Measurements from ENCODE around the gene DPH2. TPM values are rescaled to one million over a fixed set of nuclear protein-coding genes. Genes with fewer than 3 reads are reported as not detected.

Gene DPH2
- total RNA-seq, 1 donor from 2014 or later = 69.3 TPM

DNA sequence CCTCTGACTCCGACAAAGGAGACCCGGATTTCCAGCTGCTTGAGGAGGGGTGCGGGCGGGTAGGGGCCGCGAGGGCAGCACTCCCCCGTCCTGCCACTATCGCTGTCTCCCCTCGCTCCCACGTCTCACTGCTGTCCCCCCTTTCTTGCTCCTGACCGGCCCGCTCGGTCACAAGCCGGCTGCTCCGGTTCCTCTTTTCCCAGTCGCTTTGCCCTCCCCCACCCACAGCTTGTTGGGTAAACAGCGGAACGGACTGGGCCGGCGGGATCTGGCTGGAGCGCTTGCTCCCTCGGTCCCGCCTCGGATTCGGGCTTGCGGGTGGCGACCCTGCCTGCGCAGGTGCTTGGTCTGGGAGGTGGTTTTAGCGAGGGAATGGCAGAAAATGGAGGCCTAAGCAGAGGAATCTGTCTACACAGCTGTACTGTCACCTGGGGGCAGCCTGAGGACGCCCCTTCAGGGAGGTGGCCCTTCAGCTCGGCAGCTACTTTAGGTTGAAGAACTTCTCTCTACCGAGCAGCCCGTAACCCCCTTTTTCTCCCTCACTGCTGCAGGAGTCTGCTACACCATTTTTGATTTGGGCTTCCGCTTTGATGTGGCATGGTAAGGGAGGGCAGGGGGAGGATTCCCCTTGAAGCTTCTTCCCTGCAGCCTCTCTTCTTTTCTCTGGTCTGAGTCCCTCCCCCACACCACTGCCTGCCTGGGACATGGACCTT, 5.6 kb downstream of the DPH2 start:
- peak overlapping the region; percentile 84 to 89 for H3K27ac ChIP-seq
- intact Hi-C loops (cut with DNase I) = loop anchor here (2.0 kb wide), 1 partner anchor 55 kb away; the partner anchor contains the start of gene SLC6A9
- DNase-seq (ENCODE audit: low spot score in 2 of 2) = peak in 1 of 2 donors; percentile 80
- H3K27me3 ChIP-seq = no peaks in the 10 kb centered on the region
- H3K36me3 ChIP-seq = peaks cover 13 to 19% of the 10 kb centered on the region in 2 donors
- TF ChIP-seq, protein P1, sequence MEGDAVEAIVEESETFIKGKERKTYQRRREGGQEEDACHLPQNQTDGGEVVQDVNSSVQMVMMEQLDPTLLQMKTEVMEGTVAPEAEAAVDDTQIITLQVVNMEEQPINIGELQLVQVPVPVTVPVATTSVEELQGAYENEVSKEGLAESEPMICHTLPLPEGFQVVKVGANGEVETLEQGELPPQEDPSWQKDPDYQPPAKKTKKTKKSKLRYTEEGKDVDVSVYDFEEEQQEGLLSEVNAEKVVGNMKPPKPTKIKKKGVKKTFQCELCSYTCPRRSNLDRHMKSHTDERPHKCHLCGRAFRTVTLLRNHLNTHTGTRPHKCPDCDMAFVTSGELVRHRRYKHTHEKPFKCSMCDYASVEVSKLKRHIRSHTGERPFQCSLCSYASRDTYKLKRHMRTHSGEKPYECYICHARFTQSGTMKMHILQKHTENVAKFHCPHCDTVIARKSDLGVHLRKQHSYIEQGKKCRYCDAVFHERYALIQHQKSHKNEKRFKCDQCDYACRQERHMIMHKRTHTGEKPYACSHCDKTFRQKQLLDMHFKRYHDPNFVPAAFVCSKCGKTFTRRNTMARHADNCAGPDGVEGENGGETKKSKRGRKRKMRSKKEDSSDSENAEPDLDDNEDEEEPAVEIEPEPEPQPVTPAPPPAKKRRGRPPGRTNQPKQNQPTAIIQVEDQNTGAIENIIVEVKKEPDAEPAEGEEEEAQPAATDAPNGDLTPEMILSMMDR (IDR thresholded peaks at IDR 0.05) = no peak
- peaks cover 14 to 33% of the 10 kb centered on the region in 2 donors for H3K4me1 ChIP-seq
- no peaks in the 10 kb centered on the region for H3K9me3 ChIP-seq
- H3K4me3 ChIP-seq = peak overlapping the region; percentile 71 to 78

DNA sequence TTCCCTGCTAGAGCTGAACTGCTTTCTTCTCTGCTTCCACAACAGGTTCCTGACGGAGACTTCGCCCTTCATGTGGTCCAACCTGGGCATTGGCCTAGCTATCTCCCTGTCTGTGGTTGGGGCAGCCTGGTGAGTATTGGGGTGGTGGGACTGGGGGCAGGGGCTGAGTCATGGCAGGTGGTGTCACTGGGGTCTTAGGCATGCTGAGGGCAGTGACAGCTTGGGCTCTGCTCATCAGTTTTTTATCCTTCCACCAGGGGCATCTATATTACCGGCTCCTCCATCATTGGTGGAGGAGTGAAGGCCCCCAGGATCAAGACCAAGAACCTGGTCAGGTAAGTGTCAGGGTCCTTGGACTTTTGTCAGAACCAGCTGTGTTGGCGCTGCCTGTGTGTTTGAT, 6.2 kb downstream of the DPH2 start:
- DNase-seq (ENCODE audit: low spot score in 2 of 2) = no peak
- Histone ChIP-seq H3K27ac (no peak overlapping the region), H3K9me3 (no peaks in the 10 kb centered on the region), H3K4me1 (peaks cover 11 to 27% of the 10 kb centered on the region in 2 donors), H3K36me3 (peaks cover 13 to 19% of the 10 kb centered on the region in 2 donors), H3K27me3 (no peaks in the 10 kb centered on the region), H3K4me3 (peak overlapping the region; percentile 71 to 78)
- intact Hi-C loops (cut with DNase I) = no loop called here
- TF ChIP-seq, protein P1 (IDR thresholded peaks at IDR 0.05) = no peak

DNA sequence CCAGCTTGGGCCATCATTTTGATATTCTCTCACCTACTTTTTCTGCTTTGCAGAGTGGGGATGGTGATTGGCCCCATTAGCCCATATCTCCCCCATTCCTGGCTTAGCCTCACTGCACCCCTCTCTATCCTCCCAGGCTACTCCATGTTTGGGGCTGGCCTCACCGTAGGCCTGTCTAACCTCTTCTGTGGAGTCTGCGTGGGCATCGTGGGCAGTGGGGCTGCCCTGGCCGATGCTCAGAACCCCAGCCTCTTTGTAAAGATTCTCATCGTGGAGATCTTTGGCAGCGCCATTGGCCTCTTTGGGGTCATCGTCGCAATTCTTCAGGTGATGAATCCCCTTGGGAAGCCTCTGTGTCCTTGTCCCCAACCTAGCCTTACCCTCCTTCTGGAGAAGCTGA, 7.1 kb downstream of the DPH2 start:
- no peak for DNase-seq (ENCODE audit: low spot score in 2 of 2)
- Histone ChIP-seq H3K4me3 (no peak overlapping the region), H3K27me3 (no peaks in the 10 kb centered on the region), H3K27ac (no peak overlapping the region), H3K9me3 (no peaks in the 10 kb centered on the region), H3K36me3 (peaks cover 13 to 19% of the 10 kb centered on the region in 2 donors), H3K4me1 (peaks cover 11 to 27% of the 10 kb centered on the region in 2 donors)
- TF ChIP-seq, protein P1 (IDR thresholded peaks at IDR 0.05) = no peak
- intact Hi-C loops (cut with DNase I) = no loop called here

DNA sequence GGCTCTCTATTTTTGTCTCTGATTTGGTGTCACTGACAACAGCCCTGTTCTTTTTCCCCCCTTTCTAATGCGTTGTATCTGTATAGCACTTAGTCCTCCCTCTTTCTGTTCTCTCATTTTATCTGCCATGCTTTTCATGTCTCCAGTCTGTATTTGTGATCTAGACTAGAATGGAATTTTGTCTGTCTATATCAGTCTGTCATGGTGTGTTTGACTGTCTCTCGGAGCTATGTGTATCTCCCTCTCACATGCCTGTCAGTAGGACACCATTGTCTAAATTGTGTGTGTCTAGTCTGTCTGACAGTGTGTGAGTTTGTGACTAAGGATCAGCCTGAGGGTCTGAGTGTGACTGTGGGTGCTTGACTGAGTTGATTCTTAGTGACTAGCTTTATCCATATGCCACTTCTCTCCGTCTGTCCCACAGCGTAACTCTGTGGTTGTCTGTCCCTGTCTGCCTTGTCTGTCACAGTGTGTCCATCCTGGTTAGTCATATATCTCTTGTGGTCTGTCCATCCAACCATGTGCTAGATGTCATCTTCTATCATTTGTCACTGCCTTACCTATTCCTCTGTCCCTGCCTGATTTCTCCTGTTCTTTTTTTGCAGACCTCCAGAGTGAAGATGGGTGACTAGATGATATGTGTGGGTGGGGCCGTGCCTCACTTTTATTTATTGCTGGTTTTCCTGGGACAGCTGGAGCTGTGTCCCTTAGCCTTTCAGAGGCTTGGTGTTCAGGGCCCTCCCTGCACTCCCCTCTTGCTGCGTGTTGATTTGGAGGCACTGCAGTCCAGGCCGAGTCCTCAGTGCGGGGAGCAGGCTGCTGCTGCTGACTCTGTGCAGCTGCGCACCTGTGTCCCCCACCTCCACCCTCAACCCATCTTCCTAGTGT, 7.8 kb downstream of the DPH2 start:
- H3K4me1 ChIP-seq = peaks cover 11 to 27% of the 10 kb centered on the region in 2 donors

DNA sequence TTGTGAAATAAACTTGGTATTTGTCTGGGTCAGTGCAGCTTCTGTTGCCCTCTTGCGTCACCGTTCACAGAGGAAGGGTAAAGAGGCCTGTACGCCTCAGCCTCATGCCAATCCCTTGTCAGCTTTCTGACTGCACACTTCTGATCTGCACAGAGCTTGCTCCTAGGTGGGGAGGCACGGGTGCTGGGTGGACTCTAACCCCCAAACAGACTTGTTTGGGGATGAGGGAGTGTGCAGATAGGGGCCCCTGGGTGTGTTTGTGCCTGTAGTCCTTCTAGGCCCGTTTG, 8.4 kb downstream of the DPH2 start:
- H3K4me3 ChIP-seq = peak overlapping the region; percentile 56 to 65
- DNase-seq (ENCODE audit: low spot score in 2 of 2) = no peak
- intact Hi-C loops (cut with DNase I) = no loop called here
- peaks cover 9 to 14% of the 10 kb centered on the region in 2 donors for H3K36me3 ChIP-seq
- peaks cover 11 to 27% of the 10 kb centered on the region in 2 donors for H3K4me1 ChIP-seq
- H3K27ac ChIP-seq = no peak overlapping the region
- TF ChIP-seq, protein P1 (IDR thresholded peaks at IDR 0.05) = no peak
- H3K9me3 ChIP-seq = no peaks in the 10 kb centered on the region
- no peaks in the 10 kb centered on the region for H3K27me3 ChIP-seq

More for the DNA sequence above, 7.8 kb downstream of the DPH2 start:
- intact Hi-C loops (cut with DNase I) = no loop called here
- Histone ChIP-seq H3K36me3 (peaks cover 9 to 14% of the 10 kb centered on the region in 2 donors), H3K27ac (no peak overlapping the region), H3K27me3 (no peaks in the 10 kb centered on the region), H3K4me3 (peak overlapping the region in 1 of 2 donors; percentile 65), H3K9me3 (no peaks in the 10 kb centered on the region)
- TF ChIP-seq, protein P1 (IDR thresholded peaks at IDR 0.05) = no peak
- DNase-seq (ENCODE audit: low spot score in 2 of 2) = no peak

Measured in ascending aorta (tissue), 2 donors.